Renal pelvis (tissue), 4 donors: ENCODE results near the gene ATP2A2. TPM values are rescaled to one million over a fixed set of nuclear protein-coding genes. Genes with fewer than 3 reads are reported as not detected.
"Not testable (repeated sequence)": the region's sequence is repeated elsewhere in the genome, so short reads cannot be mapped to it uniquely, and the experiment has no call there.

ENCODE experiments used
- DNase-seq: peaks from one replicate; pipeline ENCODE4 v3.0.0-alpha.2; 2013
- polyA plus RNA-seq, 3 donors: library from polyadenylated mRNA; unstranded; fragments of 120-200 nt; gene quantifications; one replicate each; pipeline ENCODE4 v1.2.1, GENCODE V29; 2013; ENCODE audit not compliant: insufficient read length in 3 of 3

The ATP2A2 gene
- polyA plus RNA-seq, 3 donors = 161 to 167 (median 162) TPM

DNA sequence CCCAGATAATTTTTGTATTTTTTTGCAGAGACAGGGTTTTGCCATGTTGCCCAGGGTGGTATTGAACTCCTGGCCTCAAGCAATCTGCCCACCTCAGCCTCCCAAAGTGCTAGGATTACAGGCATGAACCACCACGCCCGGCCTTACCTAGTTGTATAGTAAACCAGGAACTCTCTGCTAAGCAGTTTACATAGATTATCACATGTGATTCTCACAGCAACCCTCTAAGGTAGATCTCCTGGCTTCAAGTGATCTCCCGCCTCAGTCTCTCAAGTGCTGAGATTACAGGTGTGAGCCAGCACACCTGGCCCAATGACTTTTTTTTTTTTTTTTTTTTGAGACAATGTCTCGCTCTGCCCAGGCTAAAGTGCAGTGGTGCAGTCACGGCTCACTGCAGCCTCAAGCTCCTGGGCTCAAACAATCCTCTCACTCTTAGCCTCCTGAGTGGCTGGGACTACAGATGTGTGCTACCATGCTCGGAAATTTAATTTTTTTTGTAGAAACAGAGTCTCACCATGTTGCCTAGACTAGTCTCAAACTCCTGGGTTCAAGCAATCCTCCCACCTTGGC, 26.0 kb upstream of the ATP2A2 start:
- no peak for DNase-seq

DNA sequence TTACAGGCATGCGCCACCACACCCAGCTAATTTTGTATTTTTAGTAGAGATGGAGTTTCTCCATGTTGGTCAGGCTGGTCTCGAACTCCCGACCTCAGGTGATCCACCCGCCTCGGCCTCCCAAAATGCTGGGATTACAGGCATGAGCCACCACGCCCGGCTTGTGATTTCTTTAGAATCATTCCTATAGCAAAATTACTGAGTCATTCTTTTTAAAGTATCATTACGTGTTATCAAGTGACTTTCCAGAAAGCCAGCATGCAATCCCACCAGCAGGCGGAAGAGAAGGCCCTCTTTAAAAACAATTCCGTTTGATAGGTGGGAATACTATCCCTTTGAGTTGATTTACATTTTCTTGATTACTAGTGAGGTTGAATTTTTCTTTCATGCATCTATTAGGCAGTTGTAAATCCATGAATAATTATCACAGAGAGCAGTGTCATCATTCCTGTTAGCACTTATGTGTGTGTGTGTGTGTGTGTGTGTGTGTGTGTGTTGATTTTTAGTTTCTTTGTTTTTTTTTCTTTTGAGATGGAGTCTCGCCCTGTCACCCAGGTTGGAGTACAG, 25.1 kb upstream of the ATP2A2 start:
- not testable (repeated sequence) for DNase-seq

DNA sequence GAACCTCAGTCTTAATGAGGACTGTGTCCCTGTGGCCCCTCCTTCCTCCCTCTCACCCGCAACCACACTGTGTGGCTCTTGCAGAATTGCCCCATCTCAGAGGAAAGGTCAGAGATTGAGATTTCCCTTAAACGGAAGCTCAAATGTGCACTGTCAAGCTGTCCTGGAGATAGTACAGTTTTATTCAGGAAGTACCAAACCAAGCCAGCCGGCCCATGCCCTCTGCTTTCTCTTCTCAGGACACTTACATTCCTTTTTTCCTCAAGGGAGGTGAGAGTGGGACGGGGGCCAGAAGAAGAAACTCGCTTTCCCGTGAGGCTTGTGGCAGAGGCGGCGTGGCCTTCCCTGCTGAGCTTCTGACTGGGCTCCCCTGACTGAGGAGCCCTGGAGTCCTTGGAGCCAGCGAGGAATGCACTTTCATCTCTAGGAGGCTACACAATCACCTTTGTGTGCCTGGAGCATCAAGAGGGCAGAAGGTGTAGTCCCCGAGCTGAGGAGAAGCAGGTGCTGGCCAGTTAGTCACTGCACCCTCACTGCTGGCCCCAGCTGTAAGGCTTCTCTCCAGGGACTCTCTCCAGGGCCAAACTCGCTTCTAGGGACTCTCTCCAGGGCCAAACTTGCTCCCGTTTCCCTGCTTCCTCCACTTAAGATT, 24.1 kb upstream of the ATP2A2 start:
- no peak for DNase-seq

DNA sequence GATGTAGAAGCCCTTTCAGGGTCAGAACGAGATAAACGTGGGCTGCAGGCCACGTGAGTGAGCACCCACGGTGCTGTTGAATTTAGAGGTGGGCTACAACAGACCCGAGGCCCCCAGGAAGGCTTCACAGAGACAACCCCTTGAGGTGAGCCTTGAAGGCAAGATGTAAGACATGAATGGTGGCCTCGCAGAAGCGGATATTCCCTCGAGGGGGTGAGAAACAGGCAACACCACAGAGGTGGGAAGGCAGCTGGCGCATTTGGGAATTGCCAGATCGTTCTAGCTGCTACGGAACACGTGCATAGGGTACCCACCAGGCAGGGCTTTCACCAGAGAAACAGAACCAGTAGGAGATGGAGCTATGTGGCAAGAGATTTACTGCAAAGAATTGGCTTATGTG, 22.6 kb upstream of the ATP2A2 start:
- no peak for DNase-seq

DNA sequence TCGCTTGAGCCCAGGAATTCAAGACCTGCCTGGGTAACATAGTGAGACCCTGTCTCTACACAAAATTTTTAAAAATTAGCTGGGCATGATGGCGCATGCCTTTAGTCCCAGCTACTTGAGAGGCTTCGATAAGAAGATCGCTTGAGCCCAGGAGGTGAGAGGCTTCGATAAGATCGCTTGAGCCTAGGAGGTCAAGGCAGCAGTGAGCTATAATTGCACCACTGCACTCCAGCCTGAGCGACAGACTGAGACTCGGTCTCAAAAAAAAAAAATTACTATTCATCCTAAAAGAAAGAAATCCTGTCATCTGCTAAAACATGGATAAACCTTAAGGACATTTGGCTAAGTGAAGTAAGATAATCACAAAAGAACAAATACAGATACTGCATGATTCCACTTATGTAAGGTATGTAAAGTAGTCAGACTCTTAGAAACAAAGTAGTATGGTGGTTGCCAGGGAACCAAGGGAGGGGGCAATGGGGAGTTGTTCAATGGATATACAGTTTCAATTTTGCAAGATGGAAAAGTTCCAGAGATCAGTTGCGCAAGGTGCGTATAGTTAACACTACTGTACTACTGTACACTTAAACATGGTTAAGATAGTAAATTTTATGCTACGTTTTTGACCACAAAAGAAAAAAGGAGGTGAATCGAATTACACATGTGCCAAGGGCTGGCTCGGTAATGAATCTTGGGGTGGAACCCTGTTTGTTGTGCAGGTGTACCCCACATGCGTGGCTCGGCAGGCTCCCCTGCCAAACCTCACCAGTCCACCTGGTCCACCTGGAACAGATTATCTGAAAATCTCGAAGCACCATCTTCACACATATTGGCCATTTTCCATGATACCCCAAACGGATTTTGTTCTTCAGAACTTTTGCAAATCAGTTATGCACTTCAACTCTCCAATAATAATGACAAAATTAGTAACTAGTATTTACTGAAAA, 18.3 kb upstream of the ATP2A2 start:
- DNase-seq = no peak

DNA sequence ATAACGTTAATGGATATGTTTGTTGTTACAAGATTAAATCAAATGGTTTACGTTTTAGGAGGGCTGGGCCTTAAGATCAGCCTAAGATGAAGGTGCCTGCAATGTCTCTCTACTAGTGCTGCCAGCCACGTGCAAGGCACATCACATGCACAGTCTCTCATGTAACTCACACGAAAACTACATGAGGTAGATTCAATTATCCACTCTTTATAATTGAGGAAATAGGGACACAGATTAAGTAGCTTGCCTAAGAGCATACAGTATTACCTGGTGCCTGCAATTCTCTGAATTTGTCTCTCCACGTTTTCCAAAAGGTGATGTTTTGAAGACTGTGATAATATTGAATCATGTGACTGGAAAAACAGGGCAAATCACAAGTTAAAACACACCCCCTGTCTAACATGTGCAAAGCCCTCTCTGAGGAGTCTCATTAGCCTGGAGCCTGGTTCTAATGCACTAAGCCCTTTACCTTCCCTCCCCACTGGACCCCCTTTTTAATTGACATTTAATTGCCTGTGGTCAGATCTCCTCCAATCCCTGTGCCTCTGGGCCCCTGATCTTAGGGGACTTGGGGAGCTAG, 14.6 kb upstream of the ATP2A2 start:
- DNase-seq = no peak

DNA sequence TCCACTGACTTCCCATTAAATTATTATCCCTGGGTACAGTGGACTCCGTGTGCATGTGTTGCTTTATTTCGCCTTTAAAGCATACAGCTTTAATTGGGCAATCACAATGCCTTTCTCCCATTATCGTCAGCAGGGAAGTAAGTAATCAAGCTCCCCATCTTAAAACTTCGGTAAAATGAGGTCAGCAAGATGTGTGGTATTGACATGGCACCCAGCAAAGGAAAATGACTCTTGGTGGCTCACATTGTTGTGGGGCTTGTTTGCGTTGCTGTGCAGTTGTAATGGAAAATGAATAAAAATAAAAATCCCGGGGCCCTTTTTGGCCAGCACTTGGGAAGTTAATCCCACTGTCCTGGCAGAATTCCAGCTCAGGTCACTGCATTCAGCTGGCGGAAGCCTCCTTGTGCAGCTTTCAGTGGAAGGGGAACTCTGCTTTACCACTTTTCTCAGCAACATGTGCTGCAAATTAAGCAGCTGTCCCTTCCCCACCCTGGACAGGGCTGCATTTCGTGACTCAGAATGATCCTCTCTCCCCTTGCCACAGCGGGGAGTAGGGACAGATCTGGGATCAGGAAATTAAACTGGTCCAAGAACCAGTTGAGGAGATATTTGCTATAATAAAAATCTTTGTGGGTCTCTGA, 13.9 kb upstream of the ATP2A2 start:
- DNase-seq = peak; percentile 71

DNA sequence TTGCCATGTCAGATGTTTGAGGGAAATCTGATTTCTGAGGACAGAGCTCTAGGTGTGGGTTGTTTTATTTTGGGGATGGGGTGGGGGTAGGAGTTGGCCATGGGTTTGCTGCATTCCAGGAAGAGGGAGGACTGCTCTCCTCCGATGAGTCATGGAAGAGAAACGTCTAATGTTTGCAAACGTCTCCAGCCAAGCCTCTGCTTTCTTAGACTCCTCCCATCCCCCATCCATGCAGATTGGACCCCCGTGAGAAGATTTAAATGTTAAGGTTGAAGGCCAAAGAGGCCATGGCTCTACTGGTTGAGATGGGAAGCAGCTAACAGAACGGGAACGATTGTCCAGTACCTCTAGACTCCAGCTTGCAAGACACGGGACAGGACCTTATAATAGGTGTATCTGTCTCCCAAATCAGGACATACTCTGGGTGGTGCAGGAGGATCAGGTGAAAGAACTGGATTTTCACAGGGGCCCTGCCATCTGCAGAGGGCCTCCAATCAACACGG, 11.4 kb upstream of the ATP2A2 start:
- DNase-seq = no peak

DNA sequence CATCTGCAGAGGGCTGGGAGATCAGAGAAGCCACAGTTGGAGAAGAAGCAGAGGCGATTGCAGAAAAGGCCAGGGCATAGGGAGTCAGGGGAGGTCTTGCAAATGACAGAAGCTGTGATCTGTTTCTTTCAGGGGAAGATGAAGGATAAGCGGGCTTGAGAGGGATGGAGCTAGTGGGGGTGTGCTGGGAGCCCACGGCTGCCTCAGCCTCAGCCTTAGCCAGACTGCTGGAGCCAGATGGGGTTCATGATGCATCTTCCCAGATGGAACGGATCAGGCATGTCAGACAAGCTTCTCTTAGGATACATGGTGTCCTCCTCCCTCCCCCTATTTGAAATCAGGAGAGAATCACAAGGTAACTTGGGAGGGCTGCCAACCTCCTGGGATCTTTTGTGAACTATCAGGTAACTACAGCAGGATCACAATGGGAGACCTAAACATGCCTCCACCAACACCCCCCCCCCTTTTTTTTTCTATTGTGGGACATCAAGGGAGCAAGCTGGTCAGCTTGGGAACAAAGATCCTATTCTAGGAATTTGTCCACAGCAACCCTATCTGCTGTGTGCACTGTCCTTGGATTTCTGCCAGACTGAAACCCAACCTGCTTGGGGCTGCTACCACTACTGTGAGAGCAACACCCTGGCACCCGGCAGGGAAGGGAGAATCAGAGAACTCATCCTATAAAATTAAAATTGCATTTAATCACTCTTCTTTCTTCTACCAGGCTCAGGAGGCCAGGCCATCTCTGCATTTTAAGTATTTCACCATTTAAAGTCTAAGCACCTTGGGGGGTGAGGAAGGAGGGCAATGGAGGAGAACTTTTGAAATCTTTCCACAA, 10.7 kb upstream of the ATP2A2 start:
- DNase-seq = peak; percentile 78

DNA sequence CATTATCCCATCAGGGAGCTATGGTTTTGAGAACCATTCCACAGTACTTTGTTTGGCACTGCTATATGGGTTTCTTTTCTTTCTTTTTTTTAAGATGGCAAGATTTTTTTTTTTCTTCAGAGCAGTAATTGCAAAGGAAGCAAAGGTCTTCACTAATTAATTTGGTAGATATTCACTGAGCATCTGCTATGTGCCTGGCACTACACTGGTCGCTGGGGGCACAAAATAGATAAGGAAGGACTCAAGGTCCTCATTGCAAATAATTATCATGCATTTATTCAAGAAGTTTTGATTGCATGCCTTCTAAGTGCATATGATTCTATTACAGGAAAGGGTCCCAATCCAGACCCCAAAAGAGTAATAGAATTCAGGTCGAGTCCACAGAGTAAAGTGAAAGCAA, 10.0 kb upstream of the ATP2A2 start:
- no peak for DNase-seq

DNA sequence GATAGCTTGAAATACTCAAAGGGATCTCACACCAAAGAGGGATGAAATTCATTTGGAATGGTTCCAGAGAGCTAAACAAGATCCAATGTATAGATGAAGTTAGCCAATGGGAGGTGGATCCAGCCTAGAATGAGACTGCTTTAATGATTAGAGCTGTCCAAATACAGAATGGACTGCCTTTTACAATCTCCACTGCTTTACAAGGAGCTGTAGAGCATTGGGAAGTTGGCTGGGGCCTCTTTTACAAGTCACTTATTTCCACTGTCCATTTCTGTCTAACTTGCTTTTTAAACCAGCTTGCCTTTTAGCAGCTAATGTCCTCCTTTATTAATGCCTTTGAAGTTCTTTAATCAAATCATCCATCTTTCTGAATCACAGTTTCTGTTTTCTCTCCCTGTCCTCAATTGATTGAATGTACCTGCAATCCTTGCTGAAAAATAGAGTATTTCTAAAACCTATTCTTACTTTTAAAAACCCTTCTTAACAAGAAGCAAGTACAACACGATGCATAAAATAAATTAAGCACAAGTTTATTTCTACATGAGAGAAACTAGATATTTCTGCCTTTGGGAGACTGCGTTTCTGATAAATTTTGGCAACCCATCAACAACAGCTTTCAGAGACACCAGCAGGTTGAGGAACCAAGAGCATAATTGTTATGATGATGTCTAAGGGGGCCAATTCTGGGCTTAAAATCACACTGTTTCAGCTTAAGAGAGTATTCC, 3.4 kb upstream of the ATP2A2 start:
- DNase-seq = no peak

DNA sequence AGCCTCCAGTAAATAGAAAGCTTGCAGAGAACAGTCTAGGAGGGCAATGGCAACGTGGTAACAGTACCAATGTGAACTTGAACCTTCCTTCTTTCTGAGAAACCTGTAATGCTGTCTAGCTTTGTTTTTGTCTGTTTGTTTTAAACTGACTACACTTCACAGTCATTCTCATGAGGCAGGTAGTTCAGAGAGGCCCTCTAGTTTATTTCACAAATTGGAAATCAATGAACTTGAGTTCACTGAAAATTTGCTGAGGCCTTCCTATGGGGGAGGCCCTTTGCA, 2.9 kb upstream of the ATP2A2 start:
- no peak for DNase-seq

DNA sequence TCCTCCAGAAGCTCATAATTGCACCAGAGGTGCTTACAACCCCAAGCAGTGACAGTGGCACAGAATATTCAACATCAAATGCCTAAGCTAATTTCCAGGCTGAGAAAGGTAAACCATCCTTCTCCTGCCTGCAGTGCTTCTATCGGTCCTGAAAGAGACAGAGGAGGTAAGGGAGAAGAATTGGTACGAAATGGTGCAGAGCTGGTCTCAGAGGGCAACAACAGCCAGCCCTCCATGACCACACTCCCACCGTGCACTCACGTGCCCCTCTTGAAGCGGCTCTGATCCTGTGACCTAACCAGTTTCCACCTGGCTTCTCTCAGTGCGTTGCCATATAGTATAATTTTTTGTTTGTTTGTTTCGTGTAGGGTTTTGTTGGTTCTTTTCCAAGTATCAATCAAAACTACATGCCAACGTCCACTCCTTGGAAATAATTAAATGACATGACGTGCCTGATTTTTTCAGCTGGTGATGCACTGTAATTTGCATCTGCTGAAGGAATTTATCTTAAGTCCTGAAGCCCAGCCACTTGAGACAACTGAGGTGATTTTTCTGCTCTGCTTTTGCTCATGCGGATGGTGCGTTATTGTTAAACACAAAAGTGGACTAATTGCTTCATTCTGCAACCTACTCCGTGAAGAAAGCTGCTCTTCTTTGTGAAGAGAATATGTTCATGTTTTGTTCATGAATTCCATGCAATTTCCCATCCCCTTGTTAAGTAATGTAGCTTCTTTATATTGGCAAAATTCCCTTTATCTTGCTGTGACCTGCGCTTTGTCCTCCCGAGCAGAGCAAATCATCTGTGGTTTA, 1.3 kb upstream of the ATP2A2 start:
- peak; percentile 20 for DNase-seq

DNA sequence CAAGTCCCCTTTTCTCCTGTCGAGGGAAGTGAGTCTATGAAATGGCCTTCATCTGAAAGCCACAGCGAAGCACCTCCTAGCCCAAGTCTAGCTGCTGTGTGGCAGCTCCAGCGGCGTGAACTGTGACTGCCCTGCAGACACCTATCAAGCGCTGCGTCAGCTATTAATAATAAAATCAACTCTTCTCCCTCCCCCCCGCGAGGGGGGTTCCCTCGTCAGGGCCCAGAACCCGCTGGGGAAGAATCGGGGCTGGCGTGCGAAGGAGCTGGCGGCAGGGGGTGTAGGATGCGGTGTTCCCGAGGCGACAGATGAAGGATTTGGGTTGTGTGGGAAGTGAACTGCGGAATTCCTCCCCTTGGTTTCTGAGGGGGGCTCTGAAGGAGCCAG, 662 bp upstream of the ATP2A2 start:
- peak; percentile 41 for DNase-seq

DNA sequence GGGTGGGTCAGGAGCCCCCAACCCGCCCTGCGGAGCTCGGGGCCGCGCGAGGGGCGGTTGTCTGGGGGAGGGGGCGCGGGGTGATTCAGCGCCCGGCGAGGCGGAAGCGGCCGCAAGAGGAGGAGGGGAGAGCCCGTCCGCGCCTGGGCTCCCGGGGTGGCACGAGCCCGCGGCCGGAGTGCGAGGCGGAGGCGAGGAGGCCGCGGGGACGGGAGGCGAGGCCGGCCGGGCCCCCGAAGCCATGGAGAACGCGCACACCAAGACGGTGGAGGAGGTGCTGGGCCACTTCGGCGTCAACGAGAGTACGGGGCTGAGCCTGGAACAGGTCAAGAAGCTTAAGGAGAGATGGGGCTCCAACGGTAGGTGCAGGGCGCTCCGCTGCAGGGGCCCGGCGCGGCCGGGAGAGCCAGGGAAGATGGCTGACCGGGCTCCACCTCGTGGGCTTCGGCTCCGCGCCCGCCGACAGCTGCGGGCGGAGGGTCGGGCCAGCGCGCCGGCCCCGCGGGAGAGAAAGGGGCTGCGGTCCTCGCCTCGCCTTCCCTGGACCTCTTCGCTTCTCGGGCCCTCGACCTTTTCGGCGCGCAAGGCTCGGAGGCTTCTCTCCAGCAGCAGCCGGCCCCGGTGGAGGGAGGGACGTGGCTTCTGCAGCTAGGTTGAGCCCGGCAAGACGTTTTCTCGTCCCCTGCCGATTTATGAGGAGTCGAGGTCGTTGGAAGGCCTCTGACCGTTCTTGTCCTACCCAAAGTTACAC, 677 bp downstream of the ATP2A2 start:
- DNase-seq = peak; percentile 64

DNA sequence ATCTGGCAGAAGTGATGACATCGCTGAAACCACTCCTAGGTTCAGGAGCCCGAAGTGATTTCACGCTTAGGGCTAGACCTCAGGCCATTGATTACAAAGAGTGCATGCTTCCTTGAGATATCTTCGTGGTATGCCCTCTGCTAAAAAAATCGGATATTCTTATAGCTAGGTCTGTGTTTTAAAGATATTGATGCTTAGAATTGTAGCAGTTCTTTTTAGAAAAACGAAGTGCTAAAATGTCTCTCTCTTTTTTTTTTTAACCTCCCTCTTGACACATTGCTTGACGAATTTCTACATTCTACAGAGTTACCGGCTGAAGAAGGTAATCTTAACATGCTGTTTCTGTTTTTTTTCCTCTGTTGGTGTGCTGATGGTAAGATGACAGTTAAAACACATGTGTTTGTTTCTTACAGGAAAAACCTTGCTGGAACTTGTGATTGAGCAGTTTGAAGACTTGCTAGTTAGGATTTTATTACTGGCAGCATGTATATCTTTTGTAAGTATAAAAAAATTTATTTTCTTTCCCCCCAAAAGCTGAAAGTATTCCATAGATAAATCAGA, 1.3 kb downstream of the ATP2A2 start:
- DNase-seq = no peak

DNA sequence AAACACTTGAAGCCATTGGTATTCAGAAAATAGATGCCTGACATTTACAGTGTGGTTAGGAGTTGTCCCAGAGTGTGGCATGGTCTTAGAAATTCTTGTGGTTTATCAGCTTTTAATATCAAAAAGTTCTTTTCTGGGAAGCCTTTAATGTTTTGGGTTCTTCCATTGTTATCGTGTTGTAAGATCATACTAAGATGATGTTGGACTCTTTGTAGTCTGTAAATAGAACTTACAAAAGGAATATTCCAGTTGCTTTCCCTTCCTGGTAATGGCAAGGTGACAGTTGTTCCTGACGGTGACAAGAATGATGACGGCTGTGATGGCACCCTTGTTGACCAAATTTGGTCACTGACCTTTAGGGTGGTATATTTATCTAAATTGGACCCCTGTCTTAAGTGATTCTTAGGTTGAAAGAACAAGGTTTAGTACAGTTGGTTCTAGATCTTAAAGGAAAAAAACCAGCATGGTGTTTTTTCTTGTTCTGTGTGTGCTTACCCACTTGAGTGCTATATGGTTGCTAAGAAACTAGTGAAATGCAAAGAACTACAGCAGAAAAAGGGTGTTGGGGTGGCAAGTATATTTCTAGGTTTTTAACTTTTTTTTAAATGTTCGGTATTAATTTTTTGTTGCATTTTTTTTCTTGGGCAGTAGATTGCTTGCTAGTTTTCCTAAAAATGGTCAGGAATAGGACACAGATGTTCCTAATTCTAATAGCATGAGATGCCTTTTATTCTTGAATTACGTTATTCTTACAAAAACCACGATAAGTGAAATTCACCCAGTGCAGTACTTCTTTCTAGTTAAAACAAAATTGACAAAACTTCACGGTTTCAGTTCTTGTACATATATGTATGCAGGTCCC, 2.1 kb downstream of the ATP2A2 start:
- no peak for DNase-seq
